T-helper 22 cell (primary cell): ENCODE results near the gene PXMP2.

Experiments used
- DNase-seq: peaks from one replicate; pipeline ENCODE4 v3.0.0-alpha.2; 2020; ENCODE audit warnings: low read depth

The PXMP2 gene

GRCh38 chr12:132754160-132754932 is 67.0 kb downstream of the PXMP2 start:
- no peak for DNase-seq
